Esophagus muscularis mucosa (tissue), 4 donors: ENCODE measurements around the gene ZNF48. TPM values are rescaled to one million over a fixed set of nuclear protein-coding genes. Genes with fewer than 3 reads are reported as not detected.

ENCODE experiments used
- DNase-seq: peaks from one replicate; pipeline ENCODE4 v3.0.0-alpha.2; 2017; ENCODE audit errors: extremely low spot score
- H3K27ac ChIP-seq, 4 donors: fragments of 200-600 bp; sonication (generic); replicated peaks in 1 of 4; 1 replicate in 3 of 4; 2 replicates in 1 of 4; pipeline ENCODE4 v1.5.1; 2016 to 2019; ENCODE audit warnings: mild to moderate bottlenecking in 1 of 4
- H3K27me3 ChIP-seq, 4 donors: fragments of 200-600 bp; sonication (generic); one replicate each; pipeline versions ENCODE4 v1.5.1 to v1.6.0; 2016 to 2019
- H3K36me3 ChIP-seq, 4 donors: fragments of 200-600 bp; sonication (generic); one replicate each; pipeline ENCODE4 v1.5.1; 2016 to 2019
- H3K4me1 ChIP-seq, 4 donors: fragments of 200-600 bp; sonication (generic); one replicate each; pipeline ENCODE4 v1.5.1; 2016 to 2019
- H3K4me3 ChIP-seq, 4 donors: fragments of 200-600 bp; sonication (generic); 1 replicate in 2 of 4; 2 replicates in 2 of 4; pipeline ENCODE4 v1.5.1; 2016 to 2019; ENCODE audit warnings: mild to moderate bottlenecking in 4 of 4, moderate library complexity in 1 of 4
- H3K9me3 ChIP-seq, 4 donors: fragments of 200-600 bp; sonication (generic); 1 replicate in 3 of 4; 2 replicates in 1 of 4; pipeline ENCODE4 v1.5.1; 2016 to 2019
- EP300 ChIP-seq: sonication (generic); formaldehyde crosslinking; IDR thresholded peaks from one replicate; pipeline ENCODE4 v1.6.1; 2017; ENCODE audit warnings: antibody characterized with exemption
- POLR2A ChIP-seq: fragments of 450-650 bp; IDR thresholded peaks from one replicate; pipeline ENCODE4 v1.6.1; 2017; ENCODE audit warnings: antibody characterized with exemption, moderate library complexity, mild to moderate bottlenecking, low read depth
- POLR2AphosphoS5 ChIP-seq, 2 donors: sonication (generic); formaldehyde crosslinking; IDR thresholded peaks; one replicate each; pipeline ENCODE4 v1.6.1; 2017; ENCODE audit warnings: antibody characterized with exemption in 2 of 2
- WGBS: methylation state at CpG from one replicate; pipeline ENCODE4 v1.1.5; 2018; 5-methylcytosine and 5-hydroxymethylcytosine counted together
- intact Hi-C: fragments of 100-400 bp; cut with DNase I; formaldehyde crosslinking; loops from one replicate; pipeline ENCODE4 v1.15.1; 2023
- total RNA-seq, 4 donors: library from RNA; depleted of rRNA; stranded (reverse); fragments of >200 nt; gene quantifications; one replicate each; pipeline versions ENCODE4 v1.1.0 to v1.2.1, GENCODE V29; 2016
- TF ChIP-seq, protein P1 (sequence below), 3 experiments: fragments of 200-600 bp in 2 of 3; fragments of 450-650 bp in 1 of 3; sonication (generic) in 2 of 3; IDR thresholded peaks; one replicate each; pipeline ENCODE4 v1.5.1; 2017 to 2019; ENCODE audit warnings: antibody characterized with exemption in 3 of 3, mild to moderate bottlenecking in 2 of 3, moderate library complexity in 1 of 3

ZNF48 gene
- total RNA-seq, 4 donors from 2014 or later = 8.3 to 17.6 (median 12.8) TPM

DNA sequence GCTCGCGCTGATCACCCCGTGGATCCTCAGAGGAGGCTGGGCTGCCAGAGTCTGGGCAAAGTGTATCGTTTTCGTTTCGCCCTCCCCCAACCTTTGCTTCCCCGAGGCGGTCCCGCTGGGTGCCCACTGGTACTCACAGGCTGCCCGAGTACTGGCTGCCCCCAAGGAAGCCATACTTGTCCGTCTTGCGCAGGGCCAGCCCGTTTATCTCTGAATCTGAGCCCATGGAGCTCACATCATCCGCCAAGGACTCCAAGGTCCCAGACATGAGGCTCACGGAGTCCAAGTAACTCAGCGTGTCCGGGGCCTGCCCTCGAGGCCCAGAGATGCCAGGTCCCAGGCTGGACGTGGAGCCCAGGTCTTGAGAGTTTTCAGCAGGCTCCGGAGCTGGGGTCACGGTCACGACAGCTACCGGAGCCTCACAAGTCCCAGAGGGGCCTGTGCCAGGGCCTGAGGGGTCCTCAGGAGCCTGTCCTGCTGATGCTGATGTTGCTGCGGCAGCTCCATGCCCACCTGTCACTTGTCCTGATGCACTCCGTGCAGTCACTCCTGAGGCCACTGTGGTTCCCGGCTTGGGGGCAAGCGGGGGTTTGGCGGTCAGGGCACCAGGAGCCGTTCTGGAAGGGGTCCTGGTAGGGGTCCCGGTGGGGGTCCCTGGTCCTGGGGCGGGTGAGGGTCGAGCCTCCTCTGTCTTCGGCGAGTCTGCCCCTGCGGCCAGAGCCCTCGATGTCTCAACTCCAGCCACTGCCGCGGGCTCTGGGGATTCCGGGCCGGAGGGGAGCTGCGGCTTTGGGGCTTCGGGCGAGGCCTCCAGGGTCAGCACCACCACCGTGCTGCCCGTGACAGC is 25.9 kb upstream of the ZNF48 start:
- 0% methylated on average over 19 of the region's 45 CpGs for WGBS

DNA sequence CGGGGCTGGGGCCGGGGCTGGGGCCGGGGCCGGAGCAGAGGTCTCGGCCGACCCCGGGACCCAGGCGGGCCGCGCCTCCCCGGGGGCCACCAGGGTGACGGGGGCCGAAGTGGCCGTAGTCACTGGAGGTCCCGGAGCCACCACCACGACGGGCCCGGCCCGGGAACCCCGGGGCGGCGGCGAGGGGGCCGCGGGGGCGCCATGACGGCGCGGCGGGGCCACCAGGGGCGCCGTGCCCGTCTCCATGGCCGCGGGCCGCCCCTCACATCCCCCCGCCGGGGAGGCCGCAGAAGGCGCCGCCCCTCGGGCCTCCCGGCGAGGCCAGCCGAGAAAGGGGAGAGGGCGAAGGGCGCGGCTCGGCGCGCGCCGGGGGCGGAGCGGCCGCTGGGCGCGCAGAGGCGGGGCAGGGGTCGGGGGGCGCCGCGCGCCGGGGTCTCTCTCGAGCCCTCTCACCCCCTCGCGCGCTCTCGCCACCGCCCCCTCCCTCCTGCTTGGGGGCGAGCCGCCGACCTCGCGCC is 25.2 kb upstream of the ZNF48 start:
- H3K27me3 ChIP-seq = no peaks in the 10 kb centered on the region
- DNase-seq = no peak
- intact Hi-C loops = no loop called here
- no peaks in the 10 kb centered on the region for H3K9me3 ChIP-seq
- peaks cover 0 to 17% (median 10%) of the 10 kb centered on the region in 4 donors for H3K36me3 ChIP-seq
- TF ChIP-seq POLR2AphosphoS5 (IDR thresholded peaks at IDR 0.05) (peak in 1 of 2 donors; percentile 89), POLR2A (peak; percentile 52)
- TF ChIP-seq, protein P1, sequence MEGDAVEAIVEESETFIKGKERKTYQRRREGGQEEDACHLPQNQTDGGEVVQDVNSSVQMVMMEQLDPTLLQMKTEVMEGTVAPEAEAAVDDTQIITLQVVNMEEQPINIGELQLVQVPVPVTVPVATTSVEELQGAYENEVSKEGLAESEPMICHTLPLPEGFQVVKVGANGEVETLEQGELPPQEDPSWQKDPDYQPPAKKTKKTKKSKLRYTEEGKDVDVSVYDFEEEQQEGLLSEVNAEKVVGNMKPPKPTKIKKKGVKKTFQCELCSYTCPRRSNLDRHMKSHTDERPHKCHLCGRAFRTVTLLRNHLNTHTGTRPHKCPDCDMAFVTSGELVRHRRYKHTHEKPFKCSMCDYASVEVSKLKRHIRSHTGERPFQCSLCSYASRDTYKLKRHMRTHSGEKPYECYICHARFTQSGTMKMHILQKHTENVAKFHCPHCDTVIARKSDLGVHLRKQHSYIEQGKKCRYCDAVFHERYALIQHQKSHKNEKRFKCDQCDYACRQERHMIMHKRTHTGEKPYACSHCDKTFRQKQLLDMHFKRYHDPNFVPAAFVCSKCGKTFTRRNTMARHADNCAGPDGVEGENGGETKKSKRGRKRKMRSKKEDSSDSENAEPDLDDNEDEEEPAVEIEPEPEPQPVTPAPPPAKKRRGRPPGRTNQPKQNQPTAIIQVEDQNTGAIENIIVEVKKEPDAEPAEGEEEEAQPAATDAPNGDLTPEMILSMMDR (IDR thresholded peaks at IDR 0.05) = no peak
- H3K27ac ChIP-seq = peak overlapping the region; percentile 81 to 94 (median 86)
- H3K4me1 ChIP-seq = peaks cover 37 to 54% (median 52%) of the 10 kb centered on the region in 4 donors
- WGBS = 0% methylated on average over 4 of the region's 76 CpGs
- H3K4me3 ChIP-seq = peak overlapping the region; percentile 87 to 96 (median 92)

More for the DNA sequence above, 25.9 kb upstream of the ZNF48 start:
- no peak for DNase-seq
- Histone ChIP-seq H3K36me3 (peaks cover 5 to 24% (median 16%) of the 10 kb centered on the region in 4 donors), H3K4me3 (peak overlapping the region; percentile 87 to 96 (median 92)), H3K4me1 (peaks cover 37 to 55% (median 53%) of the 10 kb centered on the region in 4 donors), H3K27me3 (no peaks in the 10 kb centered on the region), H3K9me3 (no peaks in the 10 kb centered on the region), H3K27ac (peak overlapping the region; percentile 81 to 94 (median 86))
- intact Hi-C loops = no loop called here
- TF ChIP-seq POLR2AphosphoS5 (IDR thresholded peaks at IDR 0.05) (no peak), EP300 (no peak), POLR2A (no peak)
- TF ChIP-seq, protein P1 (IDR thresholded peaks at IDR 0.05) = no peak

DNA sequence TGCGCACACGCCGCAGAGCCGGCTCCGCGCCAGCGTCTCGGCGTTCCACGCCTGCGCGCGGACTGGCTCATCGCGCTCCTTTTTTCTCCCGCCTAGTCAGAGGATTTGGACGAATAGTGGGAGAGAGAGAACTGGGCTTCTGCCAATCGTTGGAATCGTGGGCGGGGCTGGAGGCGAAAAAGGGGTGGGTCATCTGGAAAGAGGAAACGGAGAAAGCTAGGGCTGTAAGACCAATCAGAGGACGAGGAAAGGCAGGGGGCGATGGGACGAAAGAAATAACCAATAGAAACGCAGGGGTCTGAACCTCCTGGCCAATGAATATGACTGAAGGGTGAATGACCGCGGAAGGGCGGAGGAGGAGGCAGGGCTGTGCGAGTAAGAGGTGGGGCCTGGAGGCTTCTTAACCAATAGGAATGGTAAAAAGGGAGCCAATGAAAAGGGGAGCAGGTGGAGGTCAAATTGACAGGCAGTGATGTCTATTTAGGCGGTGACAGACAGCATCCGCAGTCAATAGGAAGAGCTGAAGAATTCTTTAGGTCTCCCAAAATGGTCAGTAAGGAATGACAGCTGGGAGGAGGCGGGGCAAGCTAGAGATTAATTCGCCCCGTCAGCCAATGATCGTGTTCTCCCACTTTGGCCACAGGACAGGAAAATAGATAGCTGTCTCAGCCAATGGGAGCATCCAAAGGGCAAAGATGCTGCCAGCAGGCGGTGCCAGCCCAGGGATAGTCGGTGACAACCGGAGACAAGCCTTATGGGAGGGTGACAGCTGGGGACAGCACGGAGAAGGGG is 24.6 kb upstream of the ZNF48 start, which contains the start of gene TBC1D10B:
TSS of gene TBC1D10B (minus strand) at position 39 of the 792 bp plus-strand sequence. CDS start 311 bp downstream, outside the sequence.
- intact Hi-C loops = no loop called here
- peak; percentile 100 for DNase-seq

DNA sequence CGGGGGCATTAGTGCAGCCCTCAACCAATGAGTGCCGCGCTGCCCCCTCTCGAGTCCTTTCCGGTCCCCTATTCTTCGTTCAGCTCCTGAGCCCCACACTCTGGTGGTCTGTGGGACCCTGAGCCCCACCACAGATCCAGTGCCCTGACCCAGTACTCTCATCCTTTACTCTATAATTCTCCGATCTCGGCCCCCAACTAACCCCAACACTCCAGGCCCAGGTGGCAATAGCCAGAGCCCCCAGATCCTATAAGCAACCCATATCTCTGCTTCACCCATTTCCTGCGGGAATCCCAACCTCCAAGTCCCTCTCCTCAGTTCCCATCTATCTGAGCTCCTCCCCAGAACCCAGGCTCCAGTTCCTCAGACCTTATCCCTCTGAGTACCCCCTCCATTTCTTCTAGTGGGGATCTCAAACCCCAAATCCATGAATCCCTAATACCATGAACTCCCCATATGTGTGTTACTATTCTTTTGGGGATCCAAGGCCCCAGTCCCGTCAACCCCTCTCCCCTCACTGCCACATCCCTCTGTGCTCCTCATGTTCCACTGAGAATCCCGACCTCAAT is 23.9 kb upstream of the ZNF48 start:
- Histone ChIP-seq H3K27ac (peak overlapping the region; percentile 83 to 93 (median 87)), H3K27me3 (no peaks in the 10 kb centered on the region), H3K36me3 (peaks cover 0 to 4% (median 2%) of the 10 kb centered on the region in 4 donors), H3K4me3 (peak overlapping the region; percentile 54 to 60 (median 58)), H3K9me3 (no peaks in the 10 kb centered on the region), H3K4me1 (peaks cover 33 to 42% (median 39%) of the 10 kb centered on the region in 4 donors)
- 24% methylated on average over 11 of the region's 11 CpGs for WGBS
- TF ChIP-seq, protein P1 (IDR thresholded peaks at IDR 0.05) = no peak
- TF ChIP-seq POLR2AphosphoS5 (IDR thresholded peaks at IDR 0.05) (no peak), EP300 (no peak), POLR2A (no peak)
- intact Hi-C loops = no loop called here
- no peak for DNase-seq

More for the DNA sequence above, 24.6 kb upstream of the ZNF48 start, which contains the start of gene TBC1D10B:
- Histone ChIP-seq H3K36me3 (peaks cover 0 to 10% (median 4%) of the 10 kb centered on the region in 4 donors), H3K4me3 (peak within 1 kb of the TSS; percentile 87 to 96 (median 92)), H3K27me3 (no peaks in the 10 kb centered on the region), H3K9me3 (no peaks in the 10 kb centered on the region), H3K4me1 (peaks cover 37 to 49% (median 45%) of the 10 kb centered on the region in 4 donors), H3K27ac (peak within 1 kb of the TSS; percentile 84 to 94 (median 92))
- WGBS = under 1% methylated on average over 40 of the region's 40 CpGs
- TF ChIP-seq EP300 (no peak), POLR2AphosphoS5 (IDR thresholded peaks at IDR 0.05) (peak; percentile 63 to 94)
